Spleen (tissue), 7 donors: Measurements from ENCODE around the gene NAGK.
"Not testable (repeated sequence)": the region's sequence is repeated elsewhere in the genome, so short reads cannot be mapped to it uniquely, and the experiment has no call there.

Experiments
- CTCF ChIP-seq, 11 experiments: fragments of 200-600 bp in 7 of 11; fragments of 450-650 bp in 4 of 11; sonication (generic) in 4 of 11; IDR thresholded peaks in 8 of 11; conservative IDR thresholded peaks in 3 of 11; 1 replicate in 7 of 11; 2 replicates in 4 of 11; pipeline versions ENCODE4 v1.4.0 to v1.8.0; 2016 to 2021; ENCODE audit warnings: antibody characterized with exemption in 11 of 11, inconsistent platforms in 4 of 11, mild to moderate bottlenecking in 1 of 11
- POLR2A ChIP-seq, 3 donors: fragments of 450-650 bp; IDR thresholded peaks; one replicate each; pipeline ENCODE4 v1.5.1; 2017; ENCODE audit warnings: antibody characterized with exemption in 3 of 3, mild to moderate bottlenecking in 1 of 3
- POLR2AphosphoS5 ChIP-seq, 3 donors: sonication (generic); formaldehyde crosslinking; IDR thresholded peaks; one replicate each; pipeline ENCODE4 v1.5.1; 2017; ENCODE audit warnings: antibody characterized with exemption in 3 of 3
- donor health status: DM: no; HTN: no; CAD: no; lungs with moderate emphysema.
- donor health status: DM: no; HTN: no; CAD: no.
- donor health status: DM: no; HTN: no; CAD: no.

GRCh38 chr2:71106463-71106862 is 38.0 kb downstream of the NAGK start:
- TF ChIP-seq CTCF (IDR thresholded peaks at IDR 0.05 in 8 of 11, conservative IDR thresholded peaks at IDR 0.05 in 3 of 11); POLR2A (IDR thresholded peaks at IDR 0.05); POLR2AphosphoS5 (IDR thresholded peaks at IDR 0.05): not testable (repeated sequence)
